GM19395 (cell line): ENCODE data around the gene ATAD3B.
"Not testable (repeated sequence)": the region's sequence is repeated elsewhere in the genome, so short reads cannot be mapped to it uniquely, and the experiment has no call there.

Experiments
- ATAC-seq: cut with Tn5 transposase; IDR thresholded peaks from one replicate; pipeline ENCODE4 v1.9.1; 2021; ENCODE audit warnings: mild to moderate bottlenecking, moderate library complexity; ENCODE audit not compliant: unreplicated experiment

ATAD3B gene

DNA sequence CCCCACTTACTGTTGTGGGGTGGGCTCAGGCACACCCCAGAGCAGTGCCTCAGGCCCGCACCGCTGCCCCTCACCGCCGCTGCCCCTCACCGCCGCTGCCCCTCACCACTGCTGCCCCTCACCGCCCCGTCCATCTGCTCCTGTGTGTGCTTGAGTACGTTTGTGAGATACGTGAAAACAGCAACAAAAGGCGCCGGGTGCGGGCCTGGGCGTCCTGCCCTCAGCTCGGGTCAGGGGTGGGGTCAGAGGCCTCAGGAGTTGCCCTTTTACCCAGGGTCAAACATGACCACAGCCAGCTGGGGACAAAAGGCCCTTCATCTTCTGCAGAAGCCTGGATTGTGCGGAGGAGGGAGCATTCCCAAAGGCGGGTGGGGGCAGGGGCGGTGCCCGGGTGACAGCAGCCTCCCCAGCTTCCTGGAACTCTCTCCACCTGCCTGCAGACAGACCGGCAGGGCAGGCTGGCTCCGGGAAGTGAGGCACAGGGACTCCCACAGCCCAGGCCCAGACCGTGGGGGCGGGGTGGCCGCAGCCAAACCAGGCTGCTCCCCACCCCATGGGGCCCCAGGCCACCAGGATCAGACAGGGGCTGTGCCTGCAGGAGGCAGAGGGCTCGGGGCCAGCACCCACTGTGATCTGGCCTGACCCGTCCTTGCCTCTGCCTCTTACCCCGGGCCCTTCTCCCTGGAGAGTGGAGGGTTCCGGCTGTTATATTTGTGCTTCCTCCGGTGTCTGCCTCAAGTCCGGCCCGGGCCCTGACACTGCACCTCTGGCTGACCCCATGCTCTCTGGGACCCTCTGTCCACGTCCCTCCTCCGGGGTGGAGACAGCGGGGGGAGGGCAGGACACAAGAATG is 38.4 kb upstream of the ATAD3B start:
- no peak for ATAC-seq

GRCh38 chr1:1433804-1434130 is 37.8 kb upstream of the ATAD3B start:
- no peak for ATAC-seq

DNA sequence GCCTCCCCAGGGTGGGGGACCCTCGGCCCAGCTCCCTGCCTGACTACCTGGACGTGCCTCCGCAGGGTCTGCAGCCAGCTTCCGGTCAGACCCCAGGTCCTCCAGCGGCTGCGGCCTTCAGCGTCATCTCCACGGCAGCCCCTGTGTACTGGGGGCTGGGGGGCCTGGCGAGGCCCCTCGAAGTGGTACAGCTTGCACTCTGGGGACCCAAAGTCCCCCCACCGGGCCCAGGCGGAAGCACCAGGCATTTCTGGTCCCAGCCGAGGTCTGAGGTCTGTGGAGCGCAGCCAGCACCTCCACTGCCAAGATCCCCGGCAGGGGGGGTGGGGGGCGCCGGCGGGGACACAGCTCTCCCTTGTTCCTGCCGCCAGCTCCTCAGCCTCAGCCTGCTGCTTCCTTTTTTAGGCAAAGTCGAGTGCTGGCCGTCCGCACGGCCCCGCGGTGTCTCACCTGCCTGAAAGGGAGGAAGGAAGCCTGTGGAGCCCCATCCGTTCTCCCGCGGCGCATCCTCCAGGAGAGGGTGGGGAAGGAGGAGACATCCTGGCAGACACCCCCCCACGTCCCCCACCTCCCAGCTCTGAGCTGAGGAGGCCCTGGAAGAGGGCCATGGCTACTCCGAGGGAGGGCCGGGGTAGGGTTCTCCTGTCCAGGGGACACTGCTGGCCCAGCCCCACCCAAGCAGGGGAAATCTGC is 37.3 kb upstream of the ATAD3B start:
- ATAC-seq, result no peak

DNA sequence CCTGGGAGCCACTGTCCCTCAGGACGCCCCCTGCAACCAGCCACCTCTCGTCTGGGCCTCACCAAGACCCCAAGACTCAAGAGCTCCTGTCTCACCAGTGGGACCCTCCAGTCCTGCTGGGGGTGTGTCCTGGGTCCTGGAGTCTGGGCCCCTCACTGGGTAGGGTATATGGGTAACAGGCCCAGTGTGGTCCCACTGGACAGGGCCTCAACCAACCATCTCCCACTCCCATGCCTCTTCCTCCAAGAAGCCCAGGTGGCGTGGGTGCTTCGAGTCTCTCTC is 36.8 kb upstream of the ATAD3B start:
- ATAC-seq, result no peak

DNA sequence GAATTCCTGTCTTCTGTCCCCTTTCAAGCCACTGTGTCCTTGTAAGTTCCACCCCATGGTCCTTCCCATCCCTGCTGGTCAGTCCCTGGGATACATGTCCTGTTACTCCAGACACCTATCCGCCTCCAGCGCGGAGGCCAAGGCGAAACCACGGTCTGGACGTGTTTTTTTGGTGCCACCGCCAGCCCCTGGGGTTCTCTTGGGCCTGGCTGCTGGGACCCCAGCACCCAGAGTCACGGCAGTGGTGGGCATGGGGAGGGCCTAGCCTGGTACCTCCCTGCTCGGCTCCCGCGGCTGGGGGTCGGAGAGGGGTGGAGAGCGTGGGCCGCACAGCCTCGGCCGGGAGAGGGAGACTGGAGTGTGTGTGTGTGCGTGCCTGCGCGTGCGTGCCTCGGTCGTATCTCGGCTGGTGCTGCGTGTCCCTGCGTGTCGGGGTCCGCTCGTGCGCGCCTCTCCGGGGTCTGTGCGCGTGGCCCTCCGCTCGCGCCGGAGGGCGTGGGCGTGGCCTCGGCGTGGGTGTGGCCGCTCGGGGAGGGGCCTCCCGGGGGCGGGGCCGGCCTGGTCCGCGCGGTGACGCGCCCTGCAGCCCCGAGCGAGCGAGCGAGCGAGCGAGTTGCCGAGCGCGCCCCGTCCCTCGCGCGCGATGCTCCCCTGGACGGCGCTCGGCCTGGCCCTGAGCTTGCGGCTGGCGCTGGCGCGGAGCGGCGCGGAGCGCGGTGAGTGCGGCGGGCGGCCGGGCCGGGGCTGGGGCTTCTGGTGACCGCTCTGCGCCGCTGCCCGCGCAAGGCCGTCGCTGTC is 36.3 kb upstream of the ATAD3B start, which contains the start of gene VWA1:
Gene VWA1, plus strand, starts transcription at position 585 of the 798 bp plus-strand sequence. Its CDS starts 59 bp downstream, at position 644.
- ATAC-seq, result no peak

DNA sequence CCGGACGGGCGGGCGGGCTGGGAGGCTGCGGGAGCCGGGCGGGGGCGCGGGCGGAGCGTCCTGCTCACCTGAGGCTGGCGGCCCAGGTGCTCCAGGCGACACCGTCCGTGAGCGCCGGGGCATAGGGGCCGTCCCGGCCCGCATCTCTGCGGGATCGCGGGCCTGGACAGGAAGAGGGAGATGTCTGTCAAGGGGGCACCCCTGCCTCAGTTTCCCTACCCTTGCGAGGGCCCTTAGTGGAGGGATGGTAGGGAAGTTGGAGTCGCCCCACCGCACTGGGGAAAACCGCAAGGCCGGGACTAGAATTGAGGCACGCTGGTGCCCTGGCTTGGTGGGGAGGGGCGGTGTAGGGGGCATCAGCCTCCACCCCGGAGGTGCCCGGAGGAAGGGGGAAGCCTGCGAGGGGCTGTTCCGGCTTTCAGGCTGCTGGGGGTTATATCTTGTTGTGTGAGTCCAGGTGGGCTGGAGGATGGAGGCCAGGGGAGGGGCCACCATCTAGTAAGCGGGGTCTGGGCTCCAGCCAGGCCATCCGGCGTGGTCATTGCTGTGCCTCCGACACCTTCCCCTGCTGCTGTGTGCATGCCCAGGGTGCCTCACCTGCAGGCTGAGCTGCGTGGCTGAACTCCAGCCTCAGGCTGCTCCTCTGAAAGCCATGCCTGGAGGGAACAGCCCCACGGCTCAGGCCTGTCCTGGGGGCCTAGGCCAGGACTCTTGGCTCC is 35.5 kb upstream of the ATAD3B start:
- no peak for ATAC-seq

GRCh38 chr1:1436630-1437032 is 34.9 kb upstream of the ATAD3B start:
- no peak for ATAC-seq

DNA sequence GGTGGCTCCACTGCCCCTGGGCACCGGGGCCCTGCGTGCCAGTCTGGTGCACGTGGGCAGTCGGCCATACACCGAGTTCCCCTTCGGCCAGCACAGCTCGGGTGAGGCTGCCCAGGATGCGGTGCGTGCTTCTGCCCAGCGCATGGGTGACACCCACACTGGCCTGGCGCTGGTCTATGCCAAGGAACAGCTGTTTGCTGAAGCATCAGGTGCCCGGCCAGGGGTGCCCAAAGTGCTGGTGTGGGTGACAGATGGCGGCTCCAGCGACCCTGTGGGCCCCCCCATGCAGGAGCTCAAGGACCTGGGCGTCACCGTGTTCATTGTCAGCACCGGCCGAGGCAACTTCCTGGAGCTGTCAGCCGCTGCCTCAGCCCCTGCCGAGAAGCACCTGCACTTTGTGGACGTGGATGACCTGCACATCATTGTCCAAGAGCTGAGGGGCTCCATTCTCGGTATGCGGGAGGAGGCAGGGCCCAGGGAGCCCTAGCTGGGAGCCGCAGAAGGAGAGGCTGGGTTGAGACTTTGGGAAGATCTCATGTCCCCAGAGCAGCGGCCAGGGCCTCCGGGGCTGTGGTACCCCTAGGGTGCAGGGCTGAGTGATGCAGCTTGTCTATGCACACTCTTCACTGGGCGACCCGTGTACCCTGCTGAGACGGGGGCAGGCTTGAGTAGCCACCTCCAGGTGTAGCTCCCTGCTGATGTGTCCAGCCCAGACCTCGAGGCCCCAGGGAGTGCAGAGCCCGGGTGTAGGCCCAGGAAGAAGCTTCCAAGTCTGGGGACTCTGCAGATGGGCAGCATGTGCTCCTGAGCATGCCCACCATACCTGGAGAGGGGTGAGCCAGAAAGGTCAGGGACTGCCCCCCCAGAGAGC is 34.3 kb upstream of the ATAD3B start:
- ATAC-seq, result no peak

DNA sequence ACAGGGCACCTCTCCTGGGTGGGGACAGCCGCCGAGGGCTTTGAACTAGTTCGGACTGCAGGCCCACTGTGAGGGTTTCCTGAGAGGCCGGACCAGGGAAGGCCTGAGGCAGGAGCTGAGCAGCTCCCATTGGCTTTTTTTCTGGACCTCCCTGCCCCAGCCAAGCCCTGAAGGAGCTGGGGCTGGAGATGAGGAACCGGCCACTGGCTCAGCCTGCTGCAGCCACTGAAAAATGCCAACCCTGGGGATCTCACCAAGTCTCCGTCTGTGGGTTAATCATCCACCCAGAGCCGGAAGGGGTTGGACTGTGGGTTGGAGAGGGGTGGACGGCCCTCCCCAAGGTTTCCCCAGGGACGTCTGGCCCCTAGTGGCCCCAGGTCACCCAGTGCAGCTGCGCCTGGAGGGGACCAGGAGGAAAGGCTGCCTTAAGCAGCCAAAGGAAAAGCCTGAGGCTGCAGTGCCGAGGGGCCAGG is 33.6 kb upstream of the ATAD3B start:
- no peak for ATAC-seq

DNA sequence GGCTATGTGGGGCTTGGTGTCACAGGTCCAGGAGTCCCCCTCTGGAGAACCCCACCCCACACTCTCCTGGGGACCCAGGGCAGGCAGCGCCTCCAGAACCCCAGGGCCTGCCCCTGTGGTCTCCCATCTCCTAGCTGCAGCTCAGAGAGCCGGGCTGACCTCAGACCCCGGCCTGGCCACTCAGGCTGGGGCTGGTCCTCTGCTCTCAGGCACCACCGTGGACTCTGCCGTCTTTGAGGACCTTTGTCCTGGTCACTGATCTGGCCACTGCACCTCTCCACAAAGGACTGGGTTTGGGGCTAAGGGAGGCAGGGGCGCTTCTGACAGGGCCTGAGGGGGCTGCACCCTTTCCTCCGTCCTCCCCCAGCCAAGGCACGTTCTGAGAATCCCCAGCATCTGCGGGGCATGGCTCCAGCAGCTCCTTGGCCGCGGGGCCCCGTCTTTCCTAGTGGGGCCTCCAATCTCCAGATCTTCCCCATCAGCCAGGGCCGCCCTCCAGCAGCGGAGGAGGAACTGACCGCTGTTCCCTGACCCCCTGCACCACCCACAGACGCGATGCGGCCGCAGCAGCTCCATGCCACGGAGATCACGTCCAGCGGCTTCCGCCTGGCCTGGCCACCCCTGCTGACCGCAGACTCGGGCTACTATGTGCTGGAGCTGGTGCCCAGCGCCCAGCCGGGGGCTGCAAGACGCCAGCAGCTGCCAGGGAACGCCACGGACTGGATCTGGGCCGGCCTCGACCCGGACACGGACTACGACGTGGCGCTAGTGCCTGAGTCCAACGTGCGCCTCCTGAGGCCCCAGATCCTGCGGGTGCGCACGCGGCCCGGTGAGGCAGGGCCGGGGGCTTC is 32.8 kb upstream of the ATAD3B start:
- no peak for ATAC-seq

- no peak for ATAC-seq
Measured at GRCh38 chr1:1439546-1440261, 31.9 kb upstream of the ATAD3B start.

GRCh38 chr1:1440262-1441001 is 31.1 kb upstream of the ATAD3B start:
- no peak for ATAC-seq

DNA sequence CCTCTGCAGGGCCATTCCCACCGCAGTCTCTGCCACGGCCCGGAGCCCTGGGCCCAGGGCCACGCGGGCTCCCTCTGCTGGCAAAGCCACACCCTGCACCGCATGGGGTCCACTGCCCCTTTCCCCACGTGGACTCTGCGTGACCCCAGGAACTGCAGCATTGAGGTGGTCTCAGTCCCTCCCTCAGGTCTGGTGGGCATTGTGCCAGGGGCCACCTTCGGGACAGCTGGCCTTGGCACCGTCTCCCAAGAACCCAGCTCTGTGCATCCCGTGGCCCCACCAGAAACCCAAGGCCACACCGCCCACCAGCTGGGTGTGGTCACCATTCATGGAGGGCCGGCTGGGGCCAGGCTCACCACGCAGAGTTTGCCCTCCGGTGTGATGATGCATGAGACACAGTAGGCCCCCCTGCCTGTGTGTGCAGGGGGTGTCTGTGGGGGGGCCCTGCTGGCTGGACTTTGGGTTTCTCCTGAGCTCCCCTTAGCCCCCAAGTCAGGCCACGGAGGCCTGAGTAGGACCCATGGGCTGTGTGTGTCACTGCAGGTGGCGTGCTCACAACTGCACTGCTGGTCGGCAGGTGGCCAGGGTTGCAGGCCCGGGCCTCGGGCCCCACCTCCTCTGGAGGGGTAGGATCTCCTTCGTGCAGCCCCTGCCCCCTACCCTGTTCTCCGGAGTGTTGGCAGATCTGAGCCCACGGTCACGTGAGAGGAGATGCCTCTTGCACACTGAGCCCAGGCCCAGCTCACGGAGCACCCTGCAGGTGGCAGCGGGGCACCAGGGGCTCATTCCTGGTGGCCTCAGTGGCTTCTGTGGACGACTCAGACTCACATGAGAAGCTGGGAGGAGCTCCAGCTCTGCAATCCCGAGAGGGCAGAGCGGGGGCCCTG is 30.3 kb upstream of the ATAD3B start:
- no peak for ATAC-seq

GRCh38 chr1:1442069-1442770 is 29.3 kb upstream of the ATAD3B start:
- ATAC-seq, result no peak

DNA sequence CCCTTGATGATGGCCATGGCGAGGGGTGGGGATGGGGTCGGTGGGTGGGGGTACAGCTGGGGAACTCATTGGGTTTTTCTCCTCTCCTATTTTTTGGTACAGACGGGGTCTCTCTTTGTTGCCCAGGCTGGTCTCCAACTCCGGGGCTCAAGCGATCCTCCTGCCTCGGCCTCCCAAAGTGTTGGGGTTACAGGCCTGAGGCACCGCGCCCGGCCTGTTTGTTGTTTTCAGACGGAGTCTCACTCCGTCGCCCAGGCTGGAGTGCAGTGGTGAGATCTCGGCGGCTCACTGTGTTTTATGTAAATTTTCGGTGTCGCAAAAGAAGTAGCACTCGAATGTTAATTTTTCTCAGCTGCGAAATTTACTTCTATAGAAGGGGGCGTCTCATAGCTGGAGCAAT is 24.9 kb upstream of the ATAD3B start:
- not testable (repeated sequence) for ATAC-seq

DNA sequence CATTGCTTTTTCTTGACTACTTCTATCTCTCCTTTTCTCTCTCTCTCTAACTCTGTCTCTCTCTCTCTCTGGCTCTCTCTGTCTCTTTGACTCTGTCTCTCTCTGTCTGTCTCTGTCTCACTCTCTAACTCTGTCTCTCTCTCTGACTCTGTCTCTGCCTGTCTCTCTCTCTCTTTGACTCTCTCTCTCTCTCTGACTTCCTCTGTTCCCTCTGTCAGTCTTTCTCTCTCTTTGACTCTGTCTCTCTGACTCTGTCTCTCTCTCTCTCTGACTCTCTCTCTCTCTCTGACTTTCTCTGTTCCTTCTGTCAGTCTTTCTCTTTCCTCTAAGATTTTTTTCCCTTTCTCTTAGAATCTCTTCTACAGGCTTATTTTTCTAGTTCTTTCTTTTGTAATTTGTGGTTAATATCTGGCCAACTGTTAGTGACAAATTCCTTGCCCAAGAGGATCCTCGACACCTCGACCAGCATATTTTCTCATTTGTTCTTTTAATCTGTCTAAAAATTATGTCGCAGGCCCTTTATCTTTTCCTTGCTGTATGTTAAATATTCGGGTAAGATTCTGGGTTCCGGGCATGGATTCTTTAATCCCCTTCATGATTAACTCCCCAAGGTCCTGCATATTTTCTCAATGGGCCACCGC is 22.3 kb upstream of the ATAD3B start, which contains the start of gene ATAD3C:
Gene ATAD3C, plus strand, starts transcription at position 591 of the 641 bp plus-strand sequence. CDS start 995 bp downstream, outside the sequence.
- no peak for ATAC-seq
